HG03066 (cell line): ENCODE results near the gene TCF21.
"Not testable (repeated sequence)": the region's sequence is repeated elsewhere in the genome, so short reads cannot be mapped to it uniquely, and the experiment has no call there.

Experiments used
- ATAC-seq: cut with Tn5 transposase; IDR thresholded peaks from one replicate; pipeline ENCODE4 v1.9.1; 2021; ENCODE audit warnings: low read depth; ENCODE audit not compliant: unreplicated experiment

TCF21 gene

GRCh38 chr6:133888929-133889556 lies at the start of gene TCF21:
TCF21 (plus strand) TSS chr6:133889113; CDS start chr6:133889398, 285 bp downstream.
- no peak for ATAC-seq

DNA sequence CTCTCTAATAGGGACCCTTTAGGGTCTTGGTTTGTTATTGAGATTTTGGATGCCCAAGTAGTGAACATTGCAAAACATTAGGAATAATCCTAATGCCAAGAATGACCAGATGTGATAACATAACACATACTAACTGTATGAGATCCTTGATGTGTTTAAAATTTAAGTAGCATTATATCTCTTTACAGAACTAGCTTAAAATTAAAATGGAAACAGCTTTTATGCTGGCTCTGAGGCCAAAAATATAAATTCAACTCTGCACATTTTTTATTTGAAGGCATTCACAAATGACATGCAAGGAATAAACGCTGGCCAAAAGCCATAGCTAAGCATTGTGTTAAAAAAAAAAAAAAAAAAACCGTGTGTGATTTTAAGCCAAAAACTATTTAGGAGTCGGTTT lies 47.7 kb upstream of the TCF21 start:
- no peak for ATAC-seq

DNA sequence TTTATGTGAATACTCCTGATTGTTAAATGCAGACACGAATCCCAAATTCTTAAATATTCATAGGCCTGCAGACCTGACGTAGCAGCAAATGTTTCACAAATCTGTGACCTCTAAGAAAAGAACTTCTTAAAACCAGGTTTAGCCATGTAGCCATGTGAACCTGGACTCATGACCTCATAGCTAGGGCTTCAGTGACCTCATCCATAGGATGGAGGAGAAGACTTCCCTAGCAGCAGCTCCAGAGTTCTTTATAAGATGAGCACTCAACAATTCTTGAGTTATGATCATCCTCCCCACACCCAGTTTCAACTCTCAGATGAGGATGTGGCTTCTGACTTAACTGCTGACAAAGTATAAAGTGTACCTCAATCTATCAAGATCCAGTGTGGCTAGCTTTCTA lies 45.8 kb upstream of the TCF21 start:
- ATAC-seq, result no peak

GRCh38 chr6:133844709-133845108 lies 44.2 kb upstream of the TCF21 start:
- ATAC-seq, result no peak

- ATAC-seq, result no peak
Observed at GRCh38 chr6:133854041-133854363, 34.9 kb upstream of the TCF21 start.

GRCh38 chr6:133854364-133855275 lies 34.3 kb upstream of the TCF21 start:
- no peak for ATAC-seq

DNA sequence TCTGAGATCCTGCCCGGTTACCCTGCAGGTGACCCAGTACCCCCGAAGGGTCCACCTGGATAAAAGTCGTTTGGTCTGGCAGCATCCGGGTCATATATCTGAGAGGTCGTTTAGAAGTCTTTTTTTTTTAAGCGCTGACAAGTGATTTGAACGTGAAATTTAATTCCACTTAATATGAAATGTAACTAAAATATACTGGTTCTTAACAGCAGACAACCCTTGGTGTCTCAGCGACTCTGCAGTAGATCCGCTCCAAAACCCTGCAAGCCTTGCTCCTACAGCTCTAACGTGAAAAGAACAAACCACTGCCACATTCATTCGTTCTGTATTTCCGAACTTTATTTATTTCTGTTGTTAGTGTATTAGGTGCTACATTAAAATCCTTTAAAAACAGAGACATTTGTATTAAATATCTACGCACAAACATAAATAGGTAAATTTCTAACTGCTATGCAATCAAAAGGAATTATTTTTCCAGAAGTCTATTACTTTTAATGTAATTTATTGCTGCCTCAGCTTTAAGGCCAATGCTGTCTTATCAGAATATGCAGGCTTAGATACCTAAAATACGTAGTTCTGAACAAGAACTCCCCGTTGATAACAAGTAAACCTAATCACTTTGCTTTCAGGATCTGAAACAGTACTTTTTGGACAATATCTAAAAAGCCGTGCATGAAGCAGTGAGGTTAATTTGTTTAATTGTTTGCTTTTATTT lies 33.5 kb upstream of the TCF21 start:
- no peak for ATAC-seq

- ATAC-seq, result no peak
Observed at GRCh38 chr6:133855991-133856370, 32.9 kb upstream of the TCF21 start.

GRCh38 chr6:133856911-133857310 lies 32.0 kb upstream of the TCF21 start:
- no peak for ATAC-seq

DNA sequence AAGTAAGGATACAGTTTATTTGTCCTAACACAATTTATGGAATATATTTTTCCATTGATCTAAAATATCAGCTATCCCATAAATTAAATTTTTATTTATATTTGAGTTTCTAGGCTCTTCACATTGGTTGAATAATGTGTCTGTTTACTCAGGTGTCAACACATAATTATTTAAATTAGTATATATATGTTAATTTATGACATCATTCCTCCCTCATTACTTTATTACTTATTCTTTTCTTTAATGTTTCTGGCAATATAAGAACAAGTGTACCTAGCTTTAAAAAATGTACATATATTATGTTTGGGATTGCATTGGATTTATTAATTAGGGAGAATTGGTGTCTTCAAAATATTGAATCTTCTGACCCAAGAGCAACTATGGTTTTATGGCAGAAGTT lies 31.2 kb upstream of the TCF21 start:
- no peak for ATAC-seq

DNA sequence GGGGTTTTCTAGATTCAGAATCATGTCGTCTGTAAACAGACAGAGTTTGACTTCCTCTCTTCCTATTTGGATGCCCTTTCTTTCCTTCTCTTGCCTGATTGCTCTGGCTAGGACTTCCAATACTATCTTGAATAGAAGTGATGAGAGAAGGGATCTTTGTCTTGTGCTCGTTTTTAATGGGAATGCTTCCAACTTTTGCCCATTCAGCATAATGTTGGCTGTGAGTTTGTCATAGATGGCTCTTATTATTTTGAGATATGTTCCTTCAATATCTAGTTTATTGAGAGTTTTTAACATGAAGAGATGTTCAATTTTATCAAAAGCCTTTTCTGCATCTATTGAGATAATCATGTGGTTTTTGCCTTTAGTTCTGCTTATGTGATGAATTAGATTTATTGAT lies 27.6 kb upstream of the TCF21 start:
- not testable (repeated sequence) for ATAC-seq

DNA sequence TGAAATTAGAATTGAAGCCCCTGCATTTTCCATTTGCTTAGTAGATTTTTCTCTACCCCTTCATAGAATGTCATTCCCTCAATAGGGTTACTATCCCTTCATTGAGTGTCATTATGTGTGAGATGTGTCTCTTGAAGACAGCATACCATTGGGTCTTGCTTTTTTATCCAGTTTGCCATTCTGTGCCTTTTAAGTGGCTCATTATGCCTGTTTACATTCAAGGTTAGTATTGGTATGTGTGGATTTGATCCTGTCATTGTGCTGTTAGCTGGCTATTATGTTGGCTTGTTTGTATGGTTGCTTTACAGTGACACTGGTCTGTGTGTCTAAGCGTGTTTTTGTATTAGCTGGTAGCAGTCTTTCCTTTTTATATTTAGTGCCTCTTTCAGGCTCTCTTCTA lies 25.7 kb upstream of the TCF21 start:
- ATAC-seq, result no peak

- ATAC-seq, result no peak
Observed at GRCh38 chr6:133865680-133866079, 23.2 kb upstream of the TCF21 start.

DNA sequence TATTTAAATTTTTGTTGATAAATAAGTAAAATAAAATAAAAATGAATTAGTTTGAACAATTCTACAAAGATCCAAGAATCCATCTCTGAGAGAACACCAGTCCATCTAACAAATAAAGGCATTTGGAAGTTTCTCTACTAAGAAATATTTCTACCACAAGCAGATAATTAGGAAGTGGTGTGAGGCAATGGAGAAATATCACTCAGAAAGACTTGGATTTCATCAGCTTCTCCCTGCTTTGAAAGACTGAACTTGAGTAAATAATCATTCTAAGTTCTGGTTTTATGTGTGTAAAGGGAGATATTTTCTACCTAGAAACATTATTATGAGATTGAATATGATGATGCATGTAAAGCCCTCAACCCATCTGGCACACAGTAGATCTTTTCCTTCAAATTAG lies 17.8 kb upstream of the TCF21 start:
- ATAC-seq, result no peak

GRCh38 chr6:133873538-133873937 lies 15.4 kb upstream of the TCF21 start:
- ATAC-seq, result no peak

DNA sequence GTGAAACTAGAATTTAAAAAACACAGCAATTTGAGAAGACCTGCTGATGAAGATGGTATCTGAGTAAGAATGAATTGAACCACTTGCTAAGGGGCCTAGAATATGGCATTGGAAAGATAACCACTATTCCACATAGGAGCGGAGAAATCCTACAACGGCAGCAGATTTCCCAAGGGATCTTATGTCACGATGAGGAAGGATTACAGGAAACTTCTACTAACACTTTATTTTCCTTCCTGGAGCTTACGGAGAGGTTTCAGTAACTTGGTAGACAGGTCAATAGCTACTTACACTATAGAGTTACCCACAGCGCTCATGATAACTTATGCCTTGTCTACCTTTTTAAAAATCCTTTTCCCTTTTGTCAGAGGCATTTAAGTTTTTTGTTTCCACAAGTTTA lies 11.8 kb upstream of the TCF21 start:
- ATAC-seq, result no peak

DNA sequence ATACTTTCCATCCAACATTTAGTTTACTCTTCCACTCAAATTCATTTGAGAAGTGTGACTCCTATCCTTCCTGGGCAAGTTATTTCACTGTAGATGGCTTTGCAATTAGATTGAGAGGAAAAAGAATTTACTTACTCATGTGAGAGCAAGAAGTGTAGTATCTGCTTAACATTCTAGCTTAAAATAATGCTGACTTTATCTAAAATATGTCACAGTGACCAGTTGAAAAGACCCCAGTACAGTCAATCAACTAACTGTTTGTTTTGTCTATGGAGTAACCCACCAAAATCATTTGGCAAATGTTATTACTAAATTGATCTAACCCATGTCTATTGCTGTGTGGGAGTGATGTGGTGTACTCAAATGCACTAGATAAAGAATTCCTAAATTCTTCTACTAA lies 8.9 kb upstream of the TCF21 start:
- ATAC-seq, result no peak

GRCh38 chr6:133880896-133881295 lies 8.0 kb upstream of the TCF21 start:
- ATAC-seq, result no peak

DNA sequence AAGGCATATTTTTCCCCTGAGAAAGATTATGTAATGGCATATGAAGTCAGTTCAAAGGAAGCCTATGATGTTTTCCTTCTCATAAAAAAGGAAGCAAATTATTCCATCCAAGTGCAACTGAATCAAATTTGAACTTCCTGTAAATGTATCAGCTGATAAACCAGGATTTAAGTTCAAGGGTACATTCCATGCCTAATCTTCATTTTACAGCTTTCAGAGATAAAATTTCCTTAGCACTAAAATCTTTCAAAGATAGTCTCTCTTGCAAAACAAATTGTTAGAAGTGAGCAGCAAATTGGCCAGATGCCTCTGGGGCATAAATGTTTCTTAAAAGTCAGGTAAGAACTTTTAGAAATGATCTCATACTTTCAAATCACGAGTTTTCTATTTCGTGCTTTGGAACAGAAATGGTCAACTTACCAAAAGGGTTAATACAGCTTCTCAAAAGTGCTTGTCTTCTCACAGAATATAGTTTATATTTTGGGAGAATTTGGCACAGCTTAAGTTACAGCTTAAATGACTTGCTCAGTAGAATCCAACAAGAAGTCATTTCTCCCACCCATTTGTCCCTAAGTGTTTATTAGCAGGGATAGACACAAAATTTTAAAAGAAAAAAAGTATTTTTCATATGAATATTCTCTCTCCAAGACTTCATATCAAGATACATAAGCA lies 2.7 kb upstream of the TCF21 start:
- no peak for ATAC-seq

GRCh38 chr6:133887156-133887879 lies 1.6 kb upstream of the TCF21 start:
- ATAC-seq, result no peak

DNA sequence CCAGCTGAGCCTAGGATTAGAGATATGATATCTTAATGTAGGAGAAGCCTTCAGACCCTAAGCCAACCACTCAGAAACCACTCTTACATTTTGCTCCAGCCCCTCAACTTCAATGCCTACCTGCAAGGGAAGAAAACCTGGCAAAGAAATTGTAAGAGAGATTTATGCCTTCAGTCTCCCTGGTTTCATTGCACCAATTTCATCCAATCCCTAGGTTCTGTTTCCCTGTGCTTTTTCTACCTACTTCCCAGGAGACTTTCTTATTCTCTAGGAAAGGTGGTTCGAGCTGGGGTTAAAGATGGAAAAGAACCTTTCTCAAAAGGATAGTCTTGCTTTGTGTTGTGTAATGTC lies 1.1 kb upstream of the TCF21 start:
- no peak for ATAC-seq
